IMR-90 (cell line): Measurements from ENCODE around the gene DLGAP4.

ENCODE experiments used
- MAZ ChIP-seq: IDR thresholded peaks from 2 replicates; pipeline ENCODE4 v1.6.1; 2012; ENCODE audit warnings: low read depth, mild to moderate bottlenecking, low read length, improper control_type of control experiment, moderate library complexity, borderline replicate concordance
- MXI1 ChIP-seq: IDR thresholded peaks from 2 replicates; pipeline ENCODE4 v1.6.1; 2012; ENCODE audit warnings: low read depth, mild to moderate bottlenecking, low read length, moderate library complexity, borderline replicate concordance
- POLR2A ChIP-seq: IDR thresholded peaks from 2 replicates; pipeline ENCODE4 v1.6.1; 2012; ENCODE audit warnings: mild to moderate bottlenecking, low read depth, low read length
- TF ChIP-seq, protein P1 (sequence below): conservative IDR thresholded peaks from 2 replicates; pipeline ENCODE4 v1.5.1; 2012; ENCODE audit warnings: mild to moderate bottlenecking, low read depth, low read length, improper control_type of control experiment

- TF ChIP-seq, protein P1, sequence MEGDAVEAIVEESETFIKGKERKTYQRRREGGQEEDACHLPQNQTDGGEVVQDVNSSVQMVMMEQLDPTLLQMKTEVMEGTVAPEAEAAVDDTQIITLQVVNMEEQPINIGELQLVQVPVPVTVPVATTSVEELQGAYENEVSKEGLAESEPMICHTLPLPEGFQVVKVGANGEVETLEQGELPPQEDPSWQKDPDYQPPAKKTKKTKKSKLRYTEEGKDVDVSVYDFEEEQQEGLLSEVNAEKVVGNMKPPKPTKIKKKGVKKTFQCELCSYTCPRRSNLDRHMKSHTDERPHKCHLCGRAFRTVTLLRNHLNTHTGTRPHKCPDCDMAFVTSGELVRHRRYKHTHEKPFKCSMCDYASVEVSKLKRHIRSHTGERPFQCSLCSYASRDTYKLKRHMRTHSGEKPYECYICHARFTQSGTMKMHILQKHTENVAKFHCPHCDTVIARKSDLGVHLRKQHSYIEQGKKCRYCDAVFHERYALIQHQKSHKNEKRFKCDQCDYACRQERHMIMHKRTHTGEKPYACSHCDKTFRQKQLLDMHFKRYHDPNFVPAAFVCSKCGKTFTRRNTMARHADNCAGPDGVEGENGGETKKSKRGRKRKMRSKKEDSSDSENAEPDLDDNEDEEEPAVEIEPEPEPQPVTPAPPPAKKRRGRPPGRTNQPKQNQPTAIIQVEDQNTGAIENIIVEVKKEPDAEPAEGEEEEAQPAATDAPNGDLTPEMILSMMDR, result no peak
- no peak for TF ChIP-seq MAZ
- no peak for TF ChIP-seq MXI1
- TF ChIP-seq POLR2A, result no peak
These were observed 226.2 kb downstream of the DLGAP4 start for GRCh38 chr20:36532388-36532787.
